Measurements from ENCODE around the gene KCNH4.

GRCh38 chr17:42166196-42166763 is 14.7 kb downstream of the KCNH4 start:
- no peak for TF ChIP-seq CTCF (IDR thresholded peaks at IDR 0.05; ENCODE audit: borderline replicate concordance, extremely low read depth, low read length, poor library complexity, severe bottlenecking)
- TF ChIP-seq EZH2 (IDR thresholded peaks at IDR 0.05; ENCODE audit: borderline replicate concordance, low read depth, low read length, severe bottlenecking) = no peak

Measured in DND-41 (cell line).